SK-N-SH (cell line): ENCODE data around the gene ASPN. TPM values are rescaled to one million over a fixed set of nuclear protein-coding genes. Genes with fewer than 3 reads are reported as not detected.

Experiments
- CTCF ChIA-PET: fragments of 300-600, 350-600 bp; formaldehyde crosslinking; extraction: SDS; loops from one replicate; lab custom pipeline; 2021; lab: Yijun Ruan, JAX
- POLR2A ChIA-PET: fragments of 350-600 bp; sonication (Branson Sonifier 250); formaldehyde crosslinking; extraction: SDS; loops from one replicate; lab custom pipeline; 2020; ENCODE audit warnings: antibody characterized with exemption, inconsistent platforms; lab: Yijun Ruan, JAX
- DNase-seq: peaks from one replicate; pipeline ENCODE4 v3.0.0; 2012
- H2AFZ ChIP-seq: fragments of 200-600 bp; sonication (generic); 2 replicates; pipeline ENCODE4 v1.8.1; 2016; ENCODE audit warnings: antibody characterized with exemption, mild to moderate bottlenecking, low read depth
- H3F3A ChIP-seq: fragments of 200-600 bp; sonication (generic); replicated peaks from 2 replicates; pipeline ENCODE3; 2016; ENCODE audit warnings: antibody characterized with exemption, mild to moderate bottlenecking; ENCODE audit not compliant: insufficient read depth
- H3K27ac ChIP-seq, 2 experiments: fragments of 200-500 bp in 1 of 2; fragments of 200-600 bp in 1 of 2; sonication (Bioruptor generic) in 1 of 2; sonication (generic), shearing (Covaris generic) in 1 of 2; 2 replicates each; pipeline versions ENCODE4 v1.5.1 to v1.6.1; 2014 to 2016; ENCODE audit warnings: low read depth in 2 of 2, inconsistent platforms in 1 of 2, low read length in 1 of 2, mild to moderate bottlenecking in 1 of 2, mixed read lengths in 1 of 2
- H3K27me3 ChIP-seq: fragments of 200-600 bp; sonication (generic), shearing (Covaris generic); 2 replicates; pipeline ENCODE4 v1.6.1; 2016; ENCODE audit warnings: mixed run types; ENCODE audit not compliant: insufficient read depth
- H3K36me3 ChIP-seq, 2 experiments: fragments of 200-500 bp in 1 of 2; fragments of 200-600 bp in 1 of 2; sonication (Bioruptor generic) in 1 of 2; sonication (generic) in 1 of 2; replicated peaks in 1 of 2; 2 replicates each; pipeline versions ENCODE3 to v1.5.1; 2014 to 2016; ENCODE audit warnings: low read length in 1 of 2, mild to moderate bottlenecking in 1 of 2; ENCODE audit not compliant: insufficient read depth in 2 of 2, control insufficient read depth in 1 of 2
- H3K4me1 ChIP-seq, 2 experiments: fragments of 200-500 bp in 1 of 2; fragments of 200-600 bp in 1 of 2; sonication (Bioruptor generic) in 1 of 2; sonication (generic), shearing (Covaris generic) in 1 of 2; 2 replicates each; pipeline versions ENCODE4 v1.5.1 to v1.6.1; 2014 to 2016; ENCODE audit warnings: low read depth in 1 of 2, low read length in 1 of 2, mixed run types in 1 of 2; ENCODE audit not compliant: insufficient read depth in 2 of 2, control insufficient read depth in 1 of 2
- H3K4me2 ChIP-seq: fragments of 200-600 bp; sonication (generic), shearing (Covaris generic); 2 replicates; pipeline ENCODE4 v1.6.1; 2017; ENCODE audit warnings: mixed run types
- H3K4me3 ChIP-seq, 2 experiments: fragments of 200-500 bp in 1 of 2; fragments of 200-600 bp in 1 of 2; sonication (Bioruptor generic) in 1 of 2; sonication (generic), shearing (Covaris generic) in 1 of 2; 2 replicates each; pipeline versions ENCODE4 v1.5.1 to v1.8.1; 2014 to 2016; ENCODE audit warnings: low read depth in 2 of 2, inconsistent platforms in 1 of 2, low read length in 1 of 2, mild to moderate bottlenecking in 1 of 2, mixed read lengths in 1 of 2, moderate library complexity in 1 of 2
- H3K79me2 ChIP-seq: fragments of 200-600 bp; sonication (generic); 2 replicates; pipeline ENCODE4 v1.8.1; 2017; ENCODE audit warnings: mild to moderate bottlenecking; ENCODE audit not compliant: insufficient read depth
- H3K9ac ChIP-seq: fragments of 200-600 bp; sonication (generic); 2 replicates; pipeline ENCODE4 v1.6.1; 2017; ENCODE audit warnings: mixed run types
- H3K9me2 ChIP-seq: fragments of 200-600 bp; sonication (generic); 2 replicates; pipeline ENCODE4 v1.6.1; 2017; ENCODE audit warnings: mixed run types
- H3K9me3 ChIP-seq: fragments of 200-600 bp; sonication (generic); 2 replicates; pipeline ENCODE4 v1.6.1; 2017; ENCODE audit warnings: mixed run types, mild to moderate bottlenecking, moderate library complexity
- H4K20me1 ChIP-seq: fragments of 200-600 bp; sonication (generic); 2 replicates; pipeline ENCODE4 v1.6.1; 2017; ENCODE audit warnings: mild to moderate bottlenecking, mixed run types; ENCODE audit not compliant: insufficient read depth
- EP300 ChIP-seq, 2 experiments: IDR thresholded peaks; 2 replicates each; pipeline versions ENCODE4 v1.4.0 to v1.6.1; 2012; ENCODE audit warnings: borderline replicate concordance in 1 of 2, low read depth in 1 of 2, low read length in 1 of 2
- FOSL2 ChIP-seq: IDR thresholded peaks from 2 replicates; pipeline ENCODE4 v1.4.0; 2012; ENCODE audit warnings: low read depth, mild to moderate bottlenecking, moderate library complexity, borderline replicate concordance
- FOXM1 ChIP-seq: IDR thresholded peaks from 2 replicates; pipeline ENCODE4 v1.4.0; 2012; ENCODE audit warnings: low read depth, mild to moderate bottlenecking
- GABPA ChIP-seq: IDR thresholded peaks from 2 replicates; pipeline ENCODE4 v1.4.0; 2012; ENCODE audit warnings: low read depth, mild to moderate bottlenecking
- GATA2 ChIP-seq: sonication (generic); formaldehyde crosslinking; IDR thresholded peaks from 2 replicates; pipeline ENCODE4 v1.5.0; 2020; ENCODE audit warnings: mild to moderate bottlenecking, missing genetic modification reagents
- JUND ChIP-seq: IDR thresholded peaks from 2 replicates; pipeline ENCODE4 v1.4.0; 2012
- MXI1 ChIP-seq: IDR thresholded peaks from 2 replicates; pipeline ENCODE4 v1.6.1; 2012; ENCODE audit warnings: mild to moderate bottlenecking, low read depth, low read length, improper control_type of control experiment
- NFIC ChIP-seq: IDR thresholded peaks from 2 replicates; pipeline ENCODE4 v1.4.0; 2012; ENCODE audit warnings: borderline replicate concordance
- NRF1 ChIP-seq: IDR thresholded peaks from 2 replicates; pipeline ENCODE4 v1.6.1; 2012; ENCODE audit warnings: low read depth, mild to moderate bottlenecking, low read length
- POLR2AphosphoS5 ChIP-seq: IDR thresholded peaks from 2 replicates; pipeline ENCODE4 v1.6.1; 2012; ENCODE audit warnings: low read depth, low read length
- RCOR1 ChIP-seq: fragments of 150-350 bp; IDR thresholded peaks from 2 replicates; pipeline ENCODE4 v1.6.1; 2017; ENCODE audit warnings: antibody characterized with exemption, low read length
- RFX5 ChIP-seq: IDR thresholded peaks from 2 replicates; pipeline ENCODE4 v1.6.1; 2012; ENCODE audit warnings: mild to moderate bottlenecking, improper control_type of control experiment, low read length
- RXRA ChIP-seq: IDR thresholded peaks from 2 replicates; pipeline ENCODE4 v1.4.0; 2012; ENCODE audit warnings: low read depth, mild to moderate bottlenecking, borderline replicate concordance
- SIN3A ChIP-seq: IDR thresholded peaks from 2 replicates; pipeline ENCODE4 v1.6.1; 2012; ENCODE audit warnings: low read depth, mild to moderate bottlenecking, low read length, moderate library complexity, borderline replicate concordance
- SMC3 ChIP-seq: IDR thresholded peaks from 2 replicates; pipeline ENCODE4 v1.6.1; 2012; ENCODE audit warnings: low read depth, low read length, improper control_type of control experiment
- TCF12 ChIP-seq: IDR thresholded peaks from 2 replicates; pipeline ENCODE4 v1.4.0; 2012
- TEAD4 ChIP-seq: IDR thresholded peaks from 2 replicates; pipeline ENCODE4 v1.4.0; 2012; ENCODE audit warnings: mild to moderate bottlenecking, borderline replicate concordance; ENCODE audit not compliant: insufficient read depth
- USF1 ChIP-seq: IDR thresholded peaks from 2 replicates; pipeline ENCODE4 v1.4.0; 2012; ENCODE audit warnings: low read depth, borderline replicate concordance
- WGBS: methylation state at CpG from one replicate; pipeline ENCODE4 v1.1.6; 2017; ENCODE audit warnings: low lambda C conversion rate; 5-methylcytosine and 5-hydroxymethylcytosine counted together
- polyA plus RNA-seq, 3 experiments: library from polyadenylated mRNA; depleted of rRNA; stranded (reverse); fragments of >200 nt; gene quantifications; 2 replicates each; pipeline ENCODE4 v1.2.3, GENCODE V29; 2012
- TF ChIP-seq, protein P1 (sequence below): IDR thresholded peaks from 2 replicates; pipeline ENCODE4 v1.4.0; 2012; ENCODE audit warnings: low read depth
- TF ChIP-seq, protein P2 (sequence below): IDR thresholded peaks from 2 replicates; pipeline ENCODE4; 2012
- TF ChIP-seq, protein P3 (sequence below): fragments of 150-350 bp; IDR thresholded peaks from 2 replicates; pipeline ENCODE4 v1.6.1; 2017; ENCODE audit warnings: antibody characterized with exemption, low read length, low read depth, borderline replicate concordance

Gene ASPN
- polyA plus RNA-seq, 1 of the 3 experiments (the other 2 are of a cell fraction): 0.76 TPM

DNA sequence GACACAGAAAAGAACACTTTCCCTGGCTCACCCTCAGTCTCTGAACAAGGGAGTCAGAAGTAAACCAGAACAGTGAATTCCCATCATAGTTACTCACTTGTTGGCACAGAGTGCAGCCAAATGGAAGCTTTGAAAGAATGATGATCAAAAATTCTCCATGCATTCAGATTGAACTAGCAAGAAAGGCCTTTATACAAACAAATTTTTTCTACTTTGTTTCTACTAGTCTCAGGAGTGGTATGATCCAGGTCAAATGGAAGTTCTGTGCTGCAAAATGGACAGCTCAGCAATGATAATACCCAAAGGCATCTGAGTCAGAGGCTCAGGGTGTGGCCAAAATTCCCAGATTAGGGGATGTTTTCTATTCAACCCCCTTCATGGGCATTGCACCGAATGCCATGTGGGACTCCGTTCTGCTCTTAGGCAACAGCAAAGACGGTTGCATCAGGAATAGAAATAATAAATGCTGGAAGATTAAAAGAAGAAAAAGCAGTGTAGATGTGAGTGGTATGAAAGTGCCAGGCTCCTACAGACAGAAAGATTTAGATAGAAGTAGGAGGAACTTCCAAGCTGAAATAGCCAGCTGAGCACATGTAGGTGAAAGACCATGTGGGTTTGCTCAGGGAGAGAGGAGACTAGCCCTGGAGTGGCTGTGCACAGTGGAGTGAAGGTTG lies 24.0 kb upstream of the ASPN start:
- POLR2A ChIA-PET: no interaction called here
- TF ChIP-seq GATA2: no peak
- peak; percentile 47; the same call in 1 of the 2 replicates for TF ChIP-seq TEAD4
- no peak for TF ChIP-seq GABPA
- TF ChIP-seq SIN3A: no peak
- TF ChIP-seq MXI1: no peak
- TF ChIP-seq JUND: peak; percentile 53
- TF ChIP-seq EP300 (IDR thresholded peaks at IDR 0.05; ENCODE audit: borderline replicate concordance in 1 of 2, low read depth in 1 of 2, low read length in 1 of 2): peak in 1 of 2 experiments; percentile 56; a peak in 1 of 4 replicates
- TF ChIP-seq FOSL2: peak; percentile 48; the same call in 1 of the 2 replicates
- TF ChIP-seq POLR2AphosphoS5: peak; percentile 43; the same call in 1 of the 2 replicates
- TF ChIP-seq, protein P1, sequence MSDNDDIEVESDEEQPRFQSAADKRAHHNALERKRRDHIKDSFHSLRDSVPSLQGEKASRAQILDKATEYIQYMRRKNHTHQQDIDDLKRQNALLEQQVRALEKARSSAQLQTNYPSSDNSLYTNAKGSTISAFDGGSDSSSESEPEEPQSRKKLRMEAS: peak; percentile 67; the same call in 1 of the 2 replicates
- TF ChIP-seq, protein P2, sequence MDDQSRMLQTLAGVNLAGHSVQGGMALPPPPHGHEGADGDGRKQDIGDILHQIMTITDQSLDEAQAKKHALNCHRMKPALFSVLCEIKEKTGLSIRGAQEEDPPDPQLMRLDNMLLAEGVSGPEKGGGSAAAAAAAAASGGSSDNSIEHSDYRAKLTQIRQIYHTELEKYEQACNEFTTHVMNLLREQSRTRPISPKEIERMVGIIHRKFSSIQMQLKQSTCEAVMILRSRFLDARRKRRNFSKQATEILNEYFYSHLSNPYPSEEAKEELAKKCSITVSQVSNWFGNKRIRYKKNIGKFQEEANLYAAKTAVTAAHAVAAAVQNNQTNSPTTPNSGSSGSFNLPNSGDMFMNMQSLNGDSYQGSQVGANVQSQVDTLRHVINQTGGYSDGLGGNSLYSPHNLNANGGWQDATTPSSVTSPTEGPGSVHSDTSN: peak; percentile 45
- no peak for TF ChIP-seq RXRA
- peak; percentile 84 for TF ChIP-seq TCF12
- no peak for TF ChIP-seq NRF1
- no peak for TF ChIP-seq SMC3
- peak; percentile 90 for TF ChIP-seq NFIC
- TF ChIP-seq RFX5: no peak
- TF ChIP-seq, all 33 proteins: peak for 9
- H3K9me3 ChIP-seq: no peaks in the 10 kb centered on the region
- no peaks in the 10 kb centered on the region for H3K27me3 ChIP-seq
- CTCF ChIA-PET: no interaction called here
- H3K4me3 ChIP-seq: peak overlapping the region in 1 of 2 experiments; percentile 6; a peak in 1 of 4 replicates
- no peaks in the 10 kb centered on the region for H4K20me1 ChIP-seq
- 53% methylated on average over 3 of the region's 3 CpGs for WGBS
- H3K9me2 ChIP-seq: no peaks in the 10 kb centered on the region
- no peaks in the 10 kb centered on the region for H3K79me2 ChIP-seq
- no peak for DNase-seq
- peak overlapping the region; percentile 61; the same call in 1 of the 2 replicates for H3K4me2 ChIP-seq
- peaks cover 16 to 24% of the 10 kb centered on the region in 2 experiments; a peak in 3 of 4 replicates for H3K4me1 ChIP-seq
- no peak overlapping the region; the same call in 1 of the 2 replicates for H3K9ac ChIP-seq
- H2AFZ ChIP-seq: peak overlapping the region; percentile 42; the same call in 1 of the 2 replicates
- H3K36me3 ChIP-seq: no peaks in the 10 kb centered on the region
- H3K27ac ChIP-seq: peak overlapping the region; percentile 78 to 79; a peak in 3 of 4 replicates
- peaks cover 25% of the 10 kb centered on the region for H3F3A ChIP-seq

DNA sequence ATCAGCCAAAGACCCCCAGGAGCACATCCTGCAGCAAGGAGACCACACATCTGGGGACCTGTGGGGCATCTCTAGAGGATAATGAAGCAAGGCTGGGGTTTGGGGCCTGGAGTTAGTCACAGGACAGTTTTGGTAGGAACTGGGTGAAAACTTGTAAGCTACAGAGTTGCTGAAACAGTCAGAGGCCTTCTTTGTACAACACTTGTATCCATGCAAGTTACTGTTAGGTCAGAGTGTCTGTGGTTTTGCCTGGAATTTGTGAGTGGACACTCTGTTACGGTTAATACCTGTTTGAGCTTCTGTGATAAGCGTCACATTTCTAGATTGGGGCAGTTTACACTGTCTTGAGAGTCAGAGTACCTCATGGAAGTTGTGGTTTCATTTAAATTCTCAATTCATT lies 22.6 kb upstream of the ASPN start:
- Histone ChIP-seq H3K27me3 (no peaks in the 10 kb centered on the region), H3K27ac (peak overlapping the region; percentile 34 to 79; a peak in 3 of 4 replicates), H4K20me1 (no peaks in the 10 kb centered on the region), H3K36me3 (no peaks in the 10 kb centered on the region), H3K4me3 (no peak overlapping the region), H3K9me3 (no peaks in the 10 kb centered on the region), H2AFZ (peak overlapping the region; percentile 7; the same call in 1 of the 2 replicates), H3K4me1 (peaks cover 16 to 24% of the 10 kb centered on the region in 2 experiments; a peak in 3 of 4 replicates), H3K79me2 (no peaks in the 10 kb centered on the region), H3F3A (peaks cover 25% of the 10 kb centered on the region), H3K9ac (no peak overlapping the region), H3K9me2 (no peaks in the 10 kb centered on the region), H3K4me2 (no peak overlapping the region)
- POLR2A ChIA-PET: no interaction called here
- no peak for DNase-seq
- CTCF ChIA-PET: interaction anchor here (0.6 kb wide), 1 partner anchor 617 kb away, joined by 3 read pairs; no protein-coding TSS in a partner anchor
- WGBS: 92% methylated on average over 2 of the region's 2 CpGs
- TF ChIP-seq EP300 (IDR thresholded peaks at IDR 0.05; ENCODE audit: borderline replicate concordance in 1 of 2, low read depth in 1 of 2, low read length in 1 of 2) (no peak), RCOR1 (no peak), USF1 (no peak), FOXM1 (no peak), FOSL2 (no peak)
- TF ChIP-seq, protein P2: no peak
- TF ChIP-seq, protein P3, sequence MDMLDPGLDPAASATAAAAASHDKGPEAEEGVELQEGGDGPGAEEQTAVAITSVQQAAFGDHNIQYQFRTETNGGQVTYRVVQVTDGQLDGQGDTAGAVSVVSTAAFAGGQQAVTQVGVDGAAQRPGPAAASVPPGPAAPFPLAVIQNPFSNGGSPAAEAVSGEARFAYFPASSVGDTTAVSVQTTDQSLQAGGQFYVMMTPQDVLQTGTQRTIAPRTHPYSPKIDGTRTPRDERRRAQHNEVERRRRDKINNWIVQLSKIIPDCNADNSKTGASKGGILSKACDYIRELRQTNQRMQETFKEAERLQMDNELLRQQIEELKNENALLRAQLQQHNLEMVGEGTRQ: no peak
- TF ChIP-seq, protein P1: no peak
